22Rv1 (cell line): Measurements from ENCODE around the gene SAMD4A.

Experiments used
- ZFX ChIP-seq: fragments of 450-650 bp; IDR thresholded peaks from 2 replicates; pipeline ENCODE4 v1.6.1; 2017; ENCODE audit warnings: antibody characterized with exemption, borderline replicate concordance
- TF ChIP-seq, protein P1 (sequence below): fragments of 450-650 bp; IDR thresholded peaks from 2 replicates; pipeline ENCODE4 v1.5.1; 2017; ENCODE audit warnings: mild to moderate bottlenecking

DNA sequence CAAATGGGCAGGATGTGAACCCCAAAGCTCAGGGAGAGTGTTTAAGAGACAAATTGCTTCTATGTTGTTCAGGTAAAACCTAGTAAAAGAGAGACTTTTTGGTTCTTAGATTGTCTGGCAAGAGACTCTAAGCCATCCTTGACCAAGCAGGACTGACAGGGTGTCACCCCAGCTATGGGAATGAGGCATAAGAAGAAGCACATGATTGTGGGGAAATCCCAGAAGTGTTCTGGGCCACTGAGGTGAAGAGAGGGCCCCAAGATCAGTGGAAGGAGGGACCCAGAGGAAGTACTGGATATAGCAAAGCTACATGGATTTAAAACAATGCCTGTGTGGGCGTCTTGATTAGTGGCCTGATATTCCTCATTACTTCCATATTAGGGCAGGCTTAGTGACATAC lies 99.0 kb downstream of the SAMD4A start:
- TF ChIP-seq, protein P1, sequence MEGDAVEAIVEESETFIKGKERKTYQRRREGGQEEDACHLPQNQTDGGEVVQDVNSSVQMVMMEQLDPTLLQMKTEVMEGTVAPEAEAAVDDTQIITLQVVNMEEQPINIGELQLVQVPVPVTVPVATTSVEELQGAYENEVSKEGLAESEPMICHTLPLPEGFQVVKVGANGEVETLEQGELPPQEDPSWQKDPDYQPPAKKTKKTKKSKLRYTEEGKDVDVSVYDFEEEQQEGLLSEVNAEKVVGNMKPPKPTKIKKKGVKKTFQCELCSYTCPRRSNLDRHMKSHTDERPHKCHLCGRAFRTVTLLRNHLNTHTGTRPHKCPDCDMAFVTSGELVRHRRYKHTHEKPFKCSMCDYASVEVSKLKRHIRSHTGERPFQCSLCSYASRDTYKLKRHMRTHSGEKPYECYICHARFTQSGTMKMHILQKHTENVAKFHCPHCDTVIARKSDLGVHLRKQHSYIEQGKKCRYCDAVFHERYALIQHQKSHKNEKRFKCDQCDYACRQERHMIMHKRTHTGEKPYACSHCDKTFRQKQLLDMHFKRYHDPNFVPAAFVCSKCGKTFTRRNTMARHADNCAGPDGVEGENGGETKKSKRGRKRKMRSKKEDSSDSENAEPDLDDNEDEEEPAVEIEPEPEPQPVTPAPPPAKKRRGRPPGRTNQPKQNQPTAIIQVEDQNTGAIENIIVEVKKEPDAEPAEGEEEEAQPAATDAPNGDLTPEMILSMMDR = no peak
- TF ChIP-seq ZFX = no peak
